ENCODE results near the gene FAM72C. TPM values are rescaled to one million over a fixed set of nuclear protein-coding genes. Genes with fewer than 3 reads are reported as not detected.
"Not testable (repeated sequence)": the region's sequence is repeated elsewhere in the genome, so short reads cannot be mapped to it uniquely, and the experiment has no call there.

FAM72C gene
- total and polyA plus RNA-seq, 2 donors (not counting 1 experiment from before 2014, with no cell fraction given): 0.77 to 0.83 TPM

GRCh38 chr1:143996020-143996419, 24.2 kb upstream of the FAM72C start:
- H3K27me3 ChIP-seq (ENCODE audit: control insufficient read depth, insufficient read depth, low read length); H3K27ac ChIP-seq (ENCODE audit: insufficient read depth, low read length); H3K4me1 ChIP-seq (ENCODE audit: control insufficient read depth, extremely low read depth, insufficient read depth, low read length); H3K36me3 ChIP-seq (ENCODE audit: control insufficient read depth, insufficient read depth, low read length); H3K9ac ChIP-seq (ENCODE audit: insufficient read depth, low read length); H2AFZ ChIP-seq (ENCODE audit: low read length); H3K9me3 ChIP-seq (ENCODE audit: control insufficient read depth, insufficient read depth, low read depth, low read length); H3K4me3 ChIP-seq (replicated peaks in 1 of 4; ENCODE audit: control extremely low read depth in 1 of 4, insufficient read depth in 1 of 4, low read depth in 3 of 4, low read length in 4 of 4); H3K4me2 ChIP-seq (ENCODE audit: extremely low read depth, insufficient read depth, low read length); H3K79me2 ChIP-seq (ENCODE audit: control insufficient read depth, insufficient read depth, low read length); DNase-seq (ENCODE audit: low read depth in 2 of 2); H4K20me1 ChIP-seq (ENCODE audit: control insufficient read depth, extremely low read depth, insufficient read depth, low read length): not testable (repeated sequence)

GRCh38 chr1:143993301-143993907, 21.6 kb upstream of the FAM72C start:
- not testable (repeated sequence) for H2AFZ ChIP-seq (ENCODE audit: low read length); H3K4me3 ChIP-seq (replicated peaks in 1 of 4; ENCODE audit: control extremely low read depth in 1 of 4, insufficient read depth in 1 of 4, low read depth in 3 of 4, low read length in 4 of 4); H3K9ac ChIP-seq (ENCODE audit: insufficient read depth, low read length); DNase-seq (ENCODE audit: low read depth in 2 of 2); H3K4me2 ChIP-seq (ENCODE audit: extremely low read depth, insufficient read depth, low read length); H3K27me3 ChIP-seq (ENCODE audit: control insufficient read depth, insufficient read depth, low read length); H3K36me3 ChIP-seq (ENCODE audit: control insufficient read depth, insufficient read depth, low read length); H4K20me1 ChIP-seq (ENCODE audit: control insufficient read depth, extremely low read depth, insufficient read depth, low read length); H3K4me1 ChIP-seq (ENCODE audit: control insufficient read depth, extremely low read depth, insufficient read depth, low read length); H3K9me3 ChIP-seq (ENCODE audit: control insufficient read depth, insufficient read depth, low read depth, low read length); H3K27ac ChIP-seq (ENCODE audit: insufficient read depth, low read length); H3K79me2 ChIP-seq (ENCODE audit: control insufficient read depth, insufficient read depth, low read length)

- H3K9me3 ChIP-seq (ENCODE audit: control insufficient read depth, insufficient read depth, low read depth, low read length); H3K36me3 ChIP-seq (ENCODE audit: control insufficient read depth, insufficient read depth, low read length); H3K4me2 ChIP-seq (ENCODE audit: extremely low read depth, insufficient read depth, low read length); H3K4me3 ChIP-seq (replicated peaks in 1 of 4; ENCODE audit: control extremely low read depth in 1 of 4, insufficient read depth in 1 of 4, low read depth in 3 of 4, low read length in 4 of 4); H3K4me1 ChIP-seq (ENCODE audit: control insufficient read depth, extremely low read depth, insufficient read depth, low read length); DNase-seq (ENCODE audit: low read depth in 2 of 2); H3K79me2 ChIP-seq (ENCODE audit: control insufficient read depth, insufficient read depth, low read length); H3K27ac ChIP-seq (ENCODE audit: insufficient read depth, low read length); H4K20me1 ChIP-seq (ENCODE audit: control insufficient read depth, extremely low read depth, insufficient read depth, low read length); H3K9ac ChIP-seq (ENCODE audit: insufficient read depth, low read length); H2AFZ ChIP-seq (ENCODE audit: low read length); H3K27me3 ChIP-seq (ENCODE audit: control insufficient read depth, insufficient read depth, low read length): not testable (repeated sequence)
Measured at GRCh38 chr1:143990699-143991098, 18.9 kb upstream of the FAM72C start.

GRCh38 chr1:143989719-143990118, 17.9 kb upstream of the FAM72C start:
- not testable (repeated sequence) for H3K4me3 ChIP-seq (replicated peaks in 1 of 4; ENCODE audit: control extremely low read depth in 1 of 4, insufficient read depth in 1 of 4, low read depth in 3 of 4, low read length in 4 of 4); H3K36me3 ChIP-seq (ENCODE audit: control insufficient read depth, insufficient read depth, low read length); H3K27me3 ChIP-seq (ENCODE audit: control insufficient read depth, insufficient read depth, low read length); H3K9ac ChIP-seq (ENCODE audit: insufficient read depth, low read length); DNase-seq (ENCODE audit: low read depth in 2 of 2); H3K27ac ChIP-seq (ENCODE audit: insufficient read depth, low read length); H3K4me1 ChIP-seq (ENCODE audit: control insufficient read depth, extremely low read depth, insufficient read depth, low read length); H3K4me2 ChIP-seq (ENCODE audit: extremely low read depth, insufficient read depth, low read length); H3K79me2 ChIP-seq (ENCODE audit: control insufficient read depth, insufficient read depth, low read length); H4K20me1 ChIP-seq (ENCODE audit: control insufficient read depth, extremely low read depth, insufficient read depth, low read length); H3K9me3 ChIP-seq (ENCODE audit: control insufficient read depth, insufficient read depth, low read depth, low read length); H2AFZ ChIP-seq (ENCODE audit: low read length)

GRCh38 chr1:143989427-143989712, 17.6 kb upstream of the FAM72C start:
- not testable (repeated sequence) for H2AFZ ChIP-seq (ENCODE audit: low read length); H3K27me3 ChIP-seq (ENCODE audit: control insufficient read depth, insufficient read depth, low read length); H3K9me3 ChIP-seq (ENCODE audit: control insufficient read depth, insufficient read depth, low read depth, low read length); H3K79me2 ChIP-seq (ENCODE audit: control insufficient read depth, insufficient read depth, low read length); H3K36me3 ChIP-seq (ENCODE audit: control insufficient read depth, insufficient read depth, low read length); H4K20me1 ChIP-seq (ENCODE audit: control insufficient read depth, extremely low read depth, insufficient read depth, low read length); H3K4me2 ChIP-seq (ENCODE audit: extremely low read depth, insufficient read depth, low read length); DNase-seq (ENCODE audit: low read depth in 2 of 2); H3K27ac ChIP-seq (ENCODE audit: insufficient read depth, low read length); H3K4me1 ChIP-seq (ENCODE audit: control insufficient read depth, extremely low read depth, insufficient read depth, low read length); H3K9ac ChIP-seq (ENCODE audit: insufficient read depth, low read length); H3K4me3 ChIP-seq (replicated peaks in 1 of 4; ENCODE audit: control extremely low read depth in 1 of 4, insufficient read depth in 1 of 4, low read depth in 3 of 4, low read length in 4 of 4)

- H3K27me3 ChIP-seq (ENCODE audit: control insufficient read depth, insufficient read depth, low read length); H3K27ac ChIP-seq (ENCODE audit: insufficient read depth, low read length); H2AFZ ChIP-seq (ENCODE audit: low read length); H3K4me2 ChIP-seq (ENCODE audit: extremely low read depth, insufficient read depth, low read length); H3K36me3 ChIP-seq (ENCODE audit: control insufficient read depth, insufficient read depth, low read length); H3K4me1 ChIP-seq (ENCODE audit: control insufficient read depth, extremely low read depth, insufficient read depth, low read length); H3K4me3 ChIP-seq (replicated peaks in 1 of 4; ENCODE audit: control extremely low read depth in 1 of 4, insufficient read depth in 1 of 4, low read depth in 3 of 4, low read length in 4 of 4); DNase-seq (ENCODE audit: low read depth in 2 of 2); H3K9ac ChIP-seq (ENCODE audit: insufficient read depth, low read length); H3K79me2 ChIP-seq (ENCODE audit: control insufficient read depth, insufficient read depth, low read length); H4K20me1 ChIP-seq (ENCODE audit: control insufficient read depth, extremely low read depth, insufficient read depth, low read length); H3K9me3 ChIP-seq (ENCODE audit: control insufficient read depth, insufficient read depth, low read depth, low read length): not testable (repeated sequence)
Measured at GRCh38 chr1:143988602-143989426, 17.0 kb upstream of the FAM72C start.

GRCh38 chr1:143987868-143988267, 16.1 kb upstream of the FAM72C start:
- not testable (repeated sequence) for H3K79me2 ChIP-seq (ENCODE audit: control insufficient read depth, insufficient read depth, low read length); H3K36me3 ChIP-seq (ENCODE audit: control insufficient read depth, insufficient read depth, low read length); H4K20me1 ChIP-seq (ENCODE audit: control insufficient read depth, extremely low read depth, insufficient read depth, low read length); H3K4me2 ChIP-seq (ENCODE audit: extremely low read depth, insufficient read depth, low read length); H3K9me3 ChIP-seq (ENCODE audit: control insufficient read depth, insufficient read depth, low read depth, low read length); DNase-seq (ENCODE audit: low read depth in 2 of 2); H3K27ac ChIP-seq (ENCODE audit: insufficient read depth, low read length); H3K4me3 ChIP-seq (replicated peaks in 1 of 4; ENCODE audit: control extremely low read depth in 1 of 4, insufficient read depth in 1 of 4, low read depth in 3 of 4, low read length in 4 of 4); H2AFZ ChIP-seq (ENCODE audit: low read length); H3K4me1 ChIP-seq (ENCODE audit: control insufficient read depth, extremely low read depth, insufficient read depth, low read length); H3K27me3 ChIP-seq (ENCODE audit: control insufficient read depth, insufficient read depth, low read length); H3K9ac ChIP-seq (ENCODE audit: insufficient read depth, low read length)
